CD14-positive monocyte (primary cell): ENCODE data around the gene TUT7. TPM values are rescaled to one million over a fixed set of nuclear protein-coding genes. Genes with fewer than 3 reads are reported as not detected.

Experiments used
- DNase-seq, 3 donors: peaks; one replicate each; pipeline ENCODE4 v3.0.0-alpha.2; 2011 to 2022
- H2AFZ ChIP-seq: 2 replicates; pipeline ENCODE4 v1.6.0; 2012; ENCODE audit warnings: mild to moderate bottlenecking, low read depth, low read length, inconsistent platforms; ENCODE audit not compliant: insufficient read depth, poor library complexity, severe bottlenecking
- H3K27ac ChIP-seq, 2 donors: 1 replicate in 1 of 2; 2 replicates in 1 of 2; pipeline ENCODE4 v1.5.1; 2012 to 2013; ENCODE audit warnings: low read length in 2 of 2, control low read depth in 1 of 2, inconsistent platforms in 1 of 2, low read depth in 1 of 2, mild to moderate bottlenecking in 1 of 2
- H3K27me3 ChIP-seq, 2 donors: one replicate each; pipeline versions ENCODE4 v1.6.0 to v1.6.1; 2011 to 2013; ENCODE audit warnings: low read length in 2 of 2; ENCODE audit not compliant: control insufficient read depth in 2 of 2, insufficient read depth in 2 of 2
- H3K36me3 ChIP-seq, 2 donors: replicated peaks in 1 of 2; 1 replicate in 1 of 2; 2 replicates in 1 of 2; pipeline versions ENCODE4 v1.5.1 to v1.6.1; 2012 to 2013; ENCODE audit warnings: low read length in 2 of 2, control low read depth in 1 of 2, inconsistent platforms in 1 of 2, mild to moderate bottlenecking in 1 of 2; ENCODE audit not compliant: insufficient read depth in 2 of 2, control insufficient read depth in 1 of 2
- H3K4me1 ChIP-seq, 2 donors: 1 replicate in 1 of 2; 2 replicates in 1 of 2; pipeline versions ENCODE4 v1.5.1 to v1.6.1; 2012 to 2013; ENCODE audit warnings: low read length in 2 of 2, control low read depth in 1 of 2, inconsistent platforms in 1 of 2, mild to moderate bottlenecking in 1 of 2, moderate library complexity in 1 of 2; ENCODE audit not compliant: insufficient read depth in 2 of 2, control insufficient read depth in 1 of 2
- H3K4me2 ChIP-seq: replicated peaks from 2 replicates; pipeline ENCODE3; 2012; ENCODE audit warnings: low read length, moderate library complexity, mild to moderate bottlenecking; ENCODE audit not compliant: poor library complexity, severe bottlenecking; ENCODE audit errors: extremely low read depth
- H3K4me3 ChIP-seq, 3 experiments: fragments of 200-600 bp in 1 of 3; sonication (generic) in 1 of 3; replicated peaks in 1 of 3; 1 replicate in 2 of 3; 2 replicates in 1 of 3; pipeline ENCODE4 v1.5.1; 2011 to 2013; ENCODE audit warnings: low read length in 3 of 3, mild to moderate bottlenecking in 3 of 3, control low read depth in 2 of 3, low read depth in 2 of 3, inconsistent platforms in 1 of 3, moderate library complexity in 1 of 3
- H3K79me2 ChIP-seq: 2 replicates; pipeline ENCODE4 v1.6.0; 2012; ENCODE audit warnings: mild to moderate bottlenecking, control low read depth, inconsistent platforms, low read length, moderate library complexity; ENCODE audit not compliant: insufficient read depth
- H3K9ac ChIP-seq: 2 replicates; pipeline ENCODE4 v1.6.0; 2017; ENCODE audit warnings: low read length, mild to moderate bottlenecking; ENCODE audit not compliant: insufficient read depth, poor library complexity, severe bottlenecking
- H3K9me3 ChIP-seq, 2 donors: replicated peaks in 1 of 2; 1 replicate in 1 of 2; 2 replicates in 1 of 2; pipeline versions ENCODE4 v1.5.1 to v1.6.1; 2012 to 2013; ENCODE audit warnings: low read length in 2 of 2, control low read depth in 1 of 2; ENCODE audit not compliant: control insufficient read depth in 1 of 2, insufficient read depth in 1 of 2
- H4K20me1 ChIP-seq: 2 replicates; pipeline ENCODE4 v1.6.0; 2012; ENCODE audit warnings: mild to moderate bottlenecking, low read length, control low read depth, moderate library complexity; ENCODE audit not compliant: insufficient read depth
- H3K27ac Mint-ChIP-seq, 7 donors: one replicate each; pipeline ENCODE4 v1.8.0; 2020; ENCODE audit warnings: mild to moderate bottlenecking in 7 of 7, mixed read lengths in 7 of 7, moderate library complexity in 6 of 7, inconsistent platforms in 2 of 7
- H3K27me3 Mint-ChIP-seq, 3 donors: one replicate each; pipeline ENCODE4 v1.8.0; 2021 to 2022; ENCODE audit warnings: low read depth in 3 of 3, mild to moderate bottlenecking in 3 of 3, mixed read lengths in 3 of 3, moderate library complexity in 3 of 3, inconsistent platforms in 1 of 3
- H3K36me3 Mint-ChIP-seq, 2 donors: one replicate each; pipeline ENCODE4 v1.8.0; 2020; ENCODE audit warnings: mixed read lengths in 2 of 2, inconsistent platforms in 1 of 2, mild to moderate bottlenecking in 1 of 2
- H3K4me1 Mint-ChIP-seq: one replicate; pipeline ENCODE4 v1.8.0; 2020; ENCODE audit warnings: mild to moderate bottlenecking, mixed read lengths
- H3K4me3 Mint-ChIP-seq, 2 donors: one replicate each; pipeline ENCODE4 v1.8.0; 2020; ENCODE audit warnings: mild to moderate bottlenecking in 2 of 2, mixed read lengths in 2 of 2, moderate library complexity in 1 of 2
- H3K9me3 Mint-ChIP-seq, 7 donors: one replicate each; pipeline ENCODE4 v1.8.0; 2020 to 2022; ENCODE audit warnings: mixed read lengths in 7 of 7, mild to moderate bottlenecking in 6 of 7, moderate library complexity in 6 of 7, inconsistent platforms in 2 of 7
- WGBS: methylation state at CpG from one replicate; pipeline ENCODE4 v1.1.5; 2013; ENCODE audit warnings: missing lambda C conversion rate; ENCODE audit not compliant: insufficient coverage; 5-methylcytosine and 5-hydroxymethylcytosine counted together
- intact Hi-C, 2 donors: fragments of 100-400 bp; cut with micrococcal nuclease; formaldehyde crosslinking; loops; one replicate each; pipeline versions ENCODE4 v1.15.0 to v1.15.1; 2023
- polyA plus RNA-seq, 3 donors: library from polyadenylated mRNA; depleted of rRNA in 1 of 3; unstranded in 2 of 3; stranded (reverse) in 1 of 3; fragments of 300-500 nt in 2 of 3; fragments of >200 nt in 1 of 3; fragmentation: Illumina TruSeq in 2 of 3; gene quantifications; 1 replicate in 2 of 3; 2 replicates in 1 of 3; pipeline ENCODE4 v1.2.3, GENCODE V29; 2012 to 2021
- TF ChIP-seq, protein P1 (sequence below): fragments of 200-600 bp; IDR thresholded peaks from one replicate; pipeline ENCODE4 v1.8.0; 2022; ENCODE audit warnings: antibody characterized with exemption, mild to moderate bottlenecking

TUT7 gene
- polyA plus RNA-seq, 3 donors = 14.2 to 51.6 (median 27.9) TPM

DNA sequence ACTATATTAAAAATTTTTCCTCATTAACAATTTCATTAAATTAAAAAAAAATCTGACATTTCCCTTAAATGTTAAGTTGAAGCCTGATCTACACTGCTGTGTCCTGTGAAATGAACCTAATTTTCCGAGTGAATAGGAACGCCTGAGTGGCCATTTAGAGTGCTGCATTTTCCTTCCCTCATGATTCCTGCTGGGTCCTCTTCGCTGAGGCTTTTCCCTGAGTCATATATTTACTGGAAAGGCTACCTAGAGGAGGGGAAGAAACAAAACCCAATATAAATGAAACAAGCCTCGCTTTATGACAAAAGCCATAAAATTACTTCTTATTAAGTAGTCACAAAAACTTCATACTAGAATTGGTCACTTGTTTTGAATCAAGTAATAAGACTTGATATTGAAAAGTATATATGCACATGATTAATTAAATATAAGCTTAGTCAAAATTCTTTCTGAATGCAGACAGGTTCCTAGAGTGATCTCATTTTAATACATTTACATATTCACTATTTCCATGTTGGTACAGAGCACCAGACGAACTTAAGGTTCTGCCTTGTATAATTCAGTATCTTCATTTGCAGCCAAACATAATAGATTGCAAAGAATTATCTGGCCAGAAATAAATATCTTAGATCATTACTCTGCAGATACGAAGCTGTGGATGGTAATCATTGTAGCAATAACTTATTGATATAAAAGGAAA, 65.6 kb downstream of the TUT7 start:
- no peak overlapping the region for H3K4me3 Mint-ChIP-seq

GRCh38 chr9:86287013-86287412, 67.2 kb downstream of the TUT7 start:
- Histone ChIP-seq H3K4me1 (peaks cover 7 to 10% of the 10 kb centered on the region in 2 donors), H2AFZ (no peak overlapping the region), H3K9me3 (no peaks in the 10 kb centered on the region), H4K20me1 (peaks cover 47% of the 10 kb centered on the region), H3K36me3 (peaks cover 41 to 57% of the 10 kb centered on the region in 2 donors), H3K9ac (no peak overlapping the region), H3K27ac (no peak overlapping the region), H3K4me3 (no peak overlapping the region), H3K27me3 (no peaks in the 10 kb centered on the region), H3K4me2 (no peak overlapping the region), H3K79me2 (no peaks in the 10 kb centered on the region)
- DNase-seq = peak in 2 of 3 donors; percentile 8 to 14
- Mint-ChIP-seq H3K9me3 (no peaks in the 10 kb centered on the region), H3K4me1 (peaks cover 25% of the 10 kb centered on the region), H3K4me3 (no peak overlapping the region), H3K36me3 (peaks cover 36 to 49% of the 10 kb centered on the region in 2 donors), H3K27me3 (peaks cover 3 to 5% (median 3%) of the 10 kb centered on the region in 3 donors), H3K27ac (peak overlapping the region in 3 of 7 donors; percentile 19 to 32 (median 20))
- TF ChIP-seq, protein P1, sequence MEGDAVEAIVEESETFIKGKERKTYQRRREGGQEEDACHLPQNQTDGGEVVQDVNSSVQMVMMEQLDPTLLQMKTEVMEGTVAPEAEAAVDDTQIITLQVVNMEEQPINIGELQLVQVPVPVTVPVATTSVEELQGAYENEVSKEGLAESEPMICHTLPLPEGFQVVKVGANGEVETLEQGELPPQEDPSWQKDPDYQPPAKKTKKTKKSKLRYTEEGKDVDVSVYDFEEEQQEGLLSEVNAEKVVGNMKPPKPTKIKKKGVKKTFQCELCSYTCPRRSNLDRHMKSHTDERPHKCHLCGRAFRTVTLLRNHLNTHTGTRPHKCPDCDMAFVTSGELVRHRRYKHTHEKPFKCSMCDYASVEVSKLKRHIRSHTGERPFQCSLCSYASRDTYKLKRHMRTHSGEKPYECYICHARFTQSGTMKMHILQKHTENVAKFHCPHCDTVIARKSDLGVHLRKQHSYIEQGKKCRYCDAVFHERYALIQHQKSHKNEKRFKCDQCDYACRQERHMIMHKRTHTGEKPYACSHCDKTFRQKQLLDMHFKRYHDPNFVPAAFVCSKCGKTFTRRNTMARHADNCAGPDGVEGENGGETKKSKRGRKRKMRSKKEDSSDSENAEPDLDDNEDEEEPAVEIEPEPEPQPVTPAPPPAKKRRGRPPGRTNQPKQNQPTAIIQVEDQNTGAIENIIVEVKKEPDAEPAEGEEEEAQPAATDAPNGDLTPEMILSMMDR = peak; percentile 20
- no CpG with 5 or more reads among the region's 7 CpGs for WGBS
- intact Hi-C loops = loop anchor here in 1 of 2 donors (10.0 kb wide), 1 partner anchor 48 kb away; no protein-coding TSS in a partner anchor

More for the DNA sequence above, 65.6 kb downstream of the TUT7 start:
- Histone ChIP-seq H3K27me3 (no peaks in the 10 kb centered on the region), H3K9ac (no peak overlapping the region), H3K4me1 (peaks cover 0 to under 1% of the 10 kb centered on the region in 2 donors), H3K36me3 (peaks cover 54 to 73% of the 10 kb centered on the region in 2 donors), H4K20me1 (peaks cover 63% of the 10 kb centered on the region), H3K9me3 (no peaks in the 10 kb centered on the region), H3K27ac (no peak overlapping the region), H3K4me3 (no peak overlapping the region), H3K79me2 (no peaks in the 10 kb centered on the region), H2AFZ (no peak overlapping the region), H3K4me2 (no peak overlapping the region)
- 100% methylated on average over 2 of the region's 6 CpGs for WGBS
- DNase-seq = no peak
- Mint-ChIP-seq H3K36me3 (peaks cover 47 to 65% of the 10 kb centered on the region in 2 donors), H3K4me1 (peaks cover 16% of the 10 kb centered on the region), H3K27me3 (peaks cover 2 to 3% (median 3%) of the 10 kb centered on the region in 3 donors), H3K9me3 (peaks cover 0 to 1% (median 0%) of the 10 kb centered on the region in 7 donors), H3K27ac (no peak overlapping the region)
- TF ChIP-seq, protein P1 = no peak
- intact Hi-C loops = loop anchor here in 1 of 2 donors (10.0 kb wide), 1 partner anchor 46 kb away; no protein-coding TSS in a partner anchor
